Liver (tissue), 9 donors: ENCODE measurements around the gene KAZALD1. TPM values are rescaled to one million over a fixed set of nuclear protein-coding genes. Genes with fewer than 3 reads are reported as not detected.

Experiments used
- DNase-seq: peaks from one replicate; pipeline ENCODE4 v3.0.0-alpha.2; 2017; ENCODE audit warnings: low spot score
- H3K27ac ChIP-seq, 2 donors: one replicate each; pipeline ENCODE4 v1.7.0; 2013; ENCODE audit warnings: inconsistent platforms in 2 of 2, low read length in 2 of 2, control low read depth in 1 of 2, low read depth in 1 of 2, mild to moderate bottlenecking in 1 of 2
- H3K27me3 ChIP-seq, 4 donors: one replicate each; pipeline versions ENCODE4 v1.6.1 to v1.7.0; 2013; ENCODE audit warnings: low read length in 3 of 4, inconsistent platforms in 1 of 4, mild to moderate bottlenecking in 1 of 4, moderate library complexity in 1 of 4; ENCODE audit not compliant: control insufficient read depth in 4 of 4, insufficient read depth in 4 of 4
- H3K36me3 ChIP-seq, 4 donors: one replicate each; pipeline versions ENCODE4 v1.6.1 to v1.7.0; 2013; ENCODE audit warnings: low read length in 3 of 4, mild to moderate bottlenecking in 3 of 4, low read depth in 1 of 4, moderate library complexity in 1 of 4; ENCODE audit not compliant: control insufficient read depth in 4 of 4, insufficient read depth in 3 of 4
- H3K4me1 ChIP-seq, 4 donors: one replicate each; pipeline versions ENCODE4 v1.6.1 to v1.7.0; 2013; ENCODE audit warnings: low read length in 3 of 4, mild to moderate bottlenecking in 3 of 4, moderate library complexity in 1 of 4; ENCODE audit not compliant: control insufficient read depth in 4 of 4, insufficient read depth in 4 of 4
- H3K4me3 ChIP-seq, 3 donors: one replicate each; pipeline versions ENCODE4 v1.6.1 to v1.7.0; 2013; ENCODE audit warnings: low read length in 3 of 3, control low read depth in 1 of 3, low read depth in 1 of 3, mild to moderate bottlenecking in 1 of 3
- H3K9ac ChIP-seq, 2 donors: one replicate each; pipeline ENCODE4 v1.7.0; 2013; ENCODE audit warnings: low read length in 2 of 2, mild to moderate bottlenecking in 2 of 2, moderate library complexity in 2 of 2, control low read depth in 1 of 2, low read depth in 1 of 2
- H3K9me3 ChIP-seq, 4 donors: one replicate each; pipeline versions ENCODE4 v1.6.1 to v1.7.0; 2013; ENCODE audit warnings: low read length in 3 of 4; ENCODE audit not compliant: control insufficient read depth in 4 of 4
- ATF3 ChIP-seq: IDR thresholded peaks from 2 replicates; pipeline ENCODE4 v1.6.1; 2016; ENCODE audit warnings: antibody characterized with exemption
- CTCF ChIP-seq: fragments of 150-350 bp; IDR thresholded peaks from 2 replicates; pipeline ENCODE4 v1.5.1; 2017; ENCODE audit warnings: improper control_type of control experiment, low read depth, low read length; ENCODE audit not compliant: missing input control
- EGR1 ChIP-seq, 2 donors: IDR thresholded peaks; 2 replicates each; pipeline ENCODE4 v1.6.1; 2016 to 2018; ENCODE audit warnings: antibody characterized with exemption in 2 of 2, low read depth in 2 of 2
- FOXA1 ChIP-seq: IDR thresholded peaks from 2 replicates; pipeline ENCODE4 v1.6.1; 2016; ENCODE audit warnings: antibody characterized with exemption
- FOXA2 ChIP-seq: IDR thresholded peaks from 2 replicates; pipeline ENCODE4 v1.6.1; 2016; ENCODE audit warnings: antibody characterized with exemption
- GABPA ChIP-seq, 2 donors: IDR thresholded peaks in 1 of 2; conservative IDR thresholded peaks in 1 of 2; 2 replicates each; pipeline ENCODE4 v1.6.1; 2016; ENCODE audit warnings: antibody characterized with exemption in 2 of 2, mild to moderate bottlenecking in 1 of 2, moderate library complexity in 1 of 2
- HNF4A ChIP-seq, 2 donors: conservative IDR thresholded peaks; 2 replicates each; pipeline ENCODE4 v1.6.1; 2016; ENCODE audit warnings: antibody characterized with exemption in 2 of 2, mild to moderate bottlenecking in 2 of 2
- HNF4G ChIP-seq: IDR thresholded peaks from 2 replicates; pipeline ENCODE4 v1.6.1; 2016; ENCODE audit warnings: antibody characterized with exemption
- JUND ChIP-seq, 2 donors: IDR thresholded peaks; 2 replicates each; pipeline ENCODE4 v1.6.1; 2016; ENCODE audit warnings: antibody characterized with exemption in 2 of 2
- MAX ChIP-seq: IDR thresholded peaks from 2 replicates; pipeline ENCODE4 v1.6.1; 2016; ENCODE audit warnings: antibody characterized with exemption
- NR2F2 ChIP-seq: IDR thresholded peaks from 2 replicates; pipeline ENCODE4 v1.6.1; 2016; ENCODE audit warnings: antibody characterized with exemption
- RAD21 ChIP-seq, 2 donors: IDR thresholded peaks; 2 replicates each; pipeline ENCODE4 v1.6.1; 2016; ENCODE audit warnings: antibody characterized with exemption in 2 of 2, mild to moderate bottlenecking in 2 of 2
- REST ChIP-seq: IDR thresholded peaks from 2 replicates; pipeline ENCODE4 v1.6.1; 2016; ENCODE audit warnings: antibody characterized with exemption, mild to moderate bottlenecking
- RXRA ChIP-seq, 2 donors: IDR thresholded peaks; 2 replicates each; pipeline ENCODE4 v1.6.1; 2017 to 2018; ENCODE audit warnings: antibody characterized with exemption in 2 of 2, mild to moderate bottlenecking in 1 of 2
- SP1 ChIP-seq: IDR thresholded peaks from 2 replicates; pipeline ENCODE4 v1.6.1; 2018; ENCODE audit warnings: antibody characterized with exemption, mild to moderate bottlenecking
- TAF1 ChIP-seq: conservative IDR thresholded peaks from 2 replicates; pipeline ENCODE4 v1.6.1; 2016; ENCODE audit warnings: antibody characterized with exemption, mild to moderate bottlenecking
- YY1 ChIP-seq: IDR thresholded peaks from 2 replicates; pipeline ENCODE4 v1.6.1; 2016; ENCODE audit warnings: antibody characterized with exemption, mild to moderate bottlenecking
- ZBTB33 ChIP-seq: IDR thresholded peaks from 2 replicates; pipeline ENCODE4 v1.6.1; 2016; ENCODE audit warnings: antibody characterized with exemption
- WGBS: extraction: QIAGEN DNeasy Blood & Tissue Kit; methylation state at CpG from one replicate; pipeline ENCODE4 v1.1.7; 2013; 5-methylcytosine and 5-hydroxymethylcytosine counted together
- polyA plus RNA-seq, 2 donors: library from polyadenylated mRNA; stranded (reverse) in 1 of 2; unstranded in 1 of 2; fragments of 200-250 nt in 1 of 2; fragments of >200 nt in 1 of 2; fragmentation: Nextera tagmentation in 1 of 2; extraction: Ambion mirVana in 1 of 2; gene quantifications; one replicate each; pipeline versions ENCODE4 v1.2.1 to v1.2.3, GENCODE V29; 2013 to 2015
- total RNA-seq, 2 donors: library from RNA; depleted of rRNA; stranded (reverse); fragments of >200 nt; gene quantifications; one replicate each; pipeline ENCODE4 v1.2.3, GENCODE V29; 2014
- donor health status: healthy.
- donor health status: healthy.
- donor health status: healthy.
- donor health status: healthy.
- donor health status: healthy.

KAZALD1 gene
- total and polyA plus RNA-seq, 4 donors = 0.21 to 1.2 (median 0.71) TPM

GRCh38 chr10:101070098-101070497 is 8.3 kb downstream of the KAZALD1 start:
- TF ChIP-seq HNF4G = no peak
- TF ChIP-seq HNF4A (conservative IDR thresholded peaks at IDR 0.05) = no peak
- no peak for TF ChIP-seq RXRA (IDR thresholded peaks at IDR 0.05)
- TF ChIP-seq FOXA1 = no peak
- TF ChIP-seq ATF3 = no peak
- Histone ChIP-seq H3K9ac (no peak overlapping the region), H3K27ac (no peak overlapping the region), H3K27me3 (peaks cover 0 to 8% (median 2%) of the 10 kb centered on the region in 4 donors), H3K4me1 (peaks cover 8 to 22% (median 15%) of the 10 kb centered on the region in 4 donors), H3K36me3 (no peaks in the 10 kb centered on the region), H3K4me3 (no peak overlapping the region), H3K9me3 (no peaks in the 10 kb centered on the region)
- WGBS = 79% methylated on average over 3 of the region's 3 CpGs
- DNase-seq = no peak

GRCh38 chr10:101071267-101071884 is 9.6 kb downstream of the KAZALD1 start:
- TF ChIP-seq HNF4A (conservative IDR thresholded peaks at IDR 0.05) (no peak), ATF3 (no peak), HNF4G (no peak), MAX (no peak), FOXA2 (no peak), CTCF (no peak), RAD21 (IDR thresholded peaks at IDR 0.05) (no peak), RXRA (IDR thresholded peaks at IDR 0.05) (no peak), SP1 (no peak), JUND (IDR thresholded peaks at IDR 0.05) (no peak), YY1 (no peak), GABPA (IDR thresholded peaks at IDR 0.05 in 1 of 2, conservative IDR thresholded peaks at IDR 0.05 in 1 of 2) (no peak), TAF1 (no peak), REST (no peak), NR2F2 (no peak), ZBTB33 (no peak), EGR1 (IDR thresholded peaks at IDR 0.05; ENCODE audit: low read depth in 2 of 2) (no peak), FOXA1 (no peak)
- H3K36me3 ChIP-seq = no peaks in the 10 kb centered on the region
- no peak for DNase-seq
- H3K9me3 ChIP-seq = no peaks in the 10 kb centered on the region
- no peak overlapping the region for H3K9ac ChIP-seq
- H3K4me3 ChIP-seq = no peak overlapping the region
- WGBS = 73% methylated on average over 6 of the region's 6 CpGs
- peaks cover 0 to 14% (median 2%) of the 10 kb centered on the region in 4 donors for H3K27me3 ChIP-seq
- H3K27ac ChIP-seq = no peak overlapping the region
- H3K4me1 ChIP-seq = peaks cover 6 to 13% (median 10%) of the 10 kb centered on the region in 4 donors
